Esophagus squamous epithelium (tissue), 4 donors: ENCODE measurements around the gene PPIP5K2.

Source experiments
- POLR2A ChIP-seq, 4 donors: fragments of 450-650 bp; IDR thresholded peaks; one replicate each; pipeline ENCODE4 v1.6.1; 2017; ENCODE audit warnings: antibody characterized with exemption in 4 of 4, mild to moderate bottlenecking in 4 of 4, moderate library complexity in 3 of 4
- TF ChIP-seq, protein P1 (sequence below), 6 experiments: fragments of 450-650 bp in 4 of 6; fragments of 200-600 bp in 2 of 6; sonication (generic) in 2 of 6; IDR thresholded peaks; one replicate each; pipeline ENCODE4 v1.5.1; 2016 to 2019; ENCODE audit warnings: antibody characterized with exemption in 6 of 6, mild to moderate bottlenecking in 4 of 6, moderate library complexity in 4 of 6

DNA sequence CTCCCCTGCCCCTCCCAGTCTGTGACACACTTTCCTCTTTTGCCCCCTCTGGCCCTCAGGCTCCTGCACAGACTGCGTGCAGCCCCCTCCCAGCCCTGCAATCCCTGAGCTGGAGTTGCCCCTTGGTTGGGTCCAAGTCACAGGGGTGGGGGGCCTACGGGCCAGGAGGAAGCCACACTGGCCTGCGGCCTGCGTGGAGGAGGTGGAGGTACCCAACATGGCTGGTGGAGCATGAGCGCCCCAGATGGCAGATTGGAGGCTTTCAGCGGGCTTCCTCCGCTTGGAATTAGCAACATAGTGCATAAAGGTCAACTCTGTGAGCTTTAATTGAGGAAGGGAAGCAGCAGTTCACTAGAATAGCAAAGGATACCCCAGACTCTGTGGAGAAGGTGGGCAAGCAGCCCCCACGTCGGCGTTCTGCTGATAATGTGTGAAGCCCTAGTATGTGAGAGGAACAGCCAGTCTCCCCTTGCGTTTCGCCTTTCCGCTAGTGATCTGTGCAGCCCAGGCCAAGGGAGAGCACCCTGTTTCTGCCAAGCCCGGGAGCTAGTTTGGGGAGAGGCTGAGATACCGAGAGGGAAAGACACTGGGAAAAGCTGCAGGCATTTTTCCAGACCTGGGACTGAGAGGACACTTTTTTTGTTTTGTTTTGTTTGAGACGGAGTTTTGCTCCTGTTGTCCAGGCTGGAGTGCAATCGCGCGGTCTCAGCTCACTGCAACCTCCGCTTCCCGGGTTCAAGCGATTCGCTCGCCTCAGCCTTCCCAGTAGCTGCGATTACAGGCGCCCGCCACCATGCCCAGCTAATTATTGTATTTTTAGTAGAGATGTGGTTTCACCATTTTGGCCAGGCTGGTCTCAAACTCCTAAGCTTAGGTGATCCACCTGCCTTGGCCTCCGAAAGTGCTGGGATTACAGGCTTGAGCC lies 103.2 kb downstream of the PPIP5K2 start:
- TF ChIP-seq, protein P1, sequence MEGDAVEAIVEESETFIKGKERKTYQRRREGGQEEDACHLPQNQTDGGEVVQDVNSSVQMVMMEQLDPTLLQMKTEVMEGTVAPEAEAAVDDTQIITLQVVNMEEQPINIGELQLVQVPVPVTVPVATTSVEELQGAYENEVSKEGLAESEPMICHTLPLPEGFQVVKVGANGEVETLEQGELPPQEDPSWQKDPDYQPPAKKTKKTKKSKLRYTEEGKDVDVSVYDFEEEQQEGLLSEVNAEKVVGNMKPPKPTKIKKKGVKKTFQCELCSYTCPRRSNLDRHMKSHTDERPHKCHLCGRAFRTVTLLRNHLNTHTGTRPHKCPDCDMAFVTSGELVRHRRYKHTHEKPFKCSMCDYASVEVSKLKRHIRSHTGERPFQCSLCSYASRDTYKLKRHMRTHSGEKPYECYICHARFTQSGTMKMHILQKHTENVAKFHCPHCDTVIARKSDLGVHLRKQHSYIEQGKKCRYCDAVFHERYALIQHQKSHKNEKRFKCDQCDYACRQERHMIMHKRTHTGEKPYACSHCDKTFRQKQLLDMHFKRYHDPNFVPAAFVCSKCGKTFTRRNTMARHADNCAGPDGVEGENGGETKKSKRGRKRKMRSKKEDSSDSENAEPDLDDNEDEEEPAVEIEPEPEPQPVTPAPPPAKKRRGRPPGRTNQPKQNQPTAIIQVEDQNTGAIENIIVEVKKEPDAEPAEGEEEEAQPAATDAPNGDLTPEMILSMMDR (IDR thresholded peaks at IDR 0.05) = no peak
- TF ChIP-seq POLR2A (IDR thresholded peaks at IDR 0.05) = no peak
